ENCODE results near the gene TLL1.

Gene TLL1

GRCh38 chr4:165894159-165894558 is 21.1 kb downstream of the TLL1 start:
- DNase-seq (ENCODE audit: low spot score): no peak

GRCh38 chr4:165905405-165906027 is 32.5 kb downstream of the TLL1 start:
- DNase-seq (ENCODE audit: low spot score): no peak

GRCh38 chr4:165906272-165906671 is 33.2 kb downstream of the TLL1 start:
- DNase-seq (ENCODE audit: low spot score): no peak

GRCh38 chr4:165909947-165910346 is 36.9 kb downstream of the TLL1 start:
- no peak for DNase-seq (ENCODE audit: low spot score)

GRCh38 chr4:165915215-165915614 is 42.2 kb downstream of the TLL1 start:
- no peak for DNase-seq (ENCODE audit: low spot score)

- no peak for DNase-seq (ENCODE audit: low spot score)
Observed at GRCh38 chr4:165921546-165921945, 48.5 kb downstream of the TLL1 start.

- no peak for DNase-seq (ENCODE audit: low spot score)
Observed at GRCh38 chr4:165922747-165923146, 49.7 kb downstream of the TLL1 start.

- no peak for DNase-seq (ENCODE audit: low spot score)
Observed at GRCh38 chr4:165926307-165926706, 53.3 kb downstream of the TLL1 start.

GRCh38 chr4:165927366-165927765 is 54.3 kb downstream of the TLL1 start:
- DNase-seq (ENCODE audit: low spot score): no peak

- DNase-seq (ENCODE audit: low spot score): no peak
Observed at GRCh38 chr4:165927815-165928214, 54.8 kb downstream of the TLL1 start.

GRCh38 chr4:165928601-165929000 is 55.6 kb downstream of the TLL1 start:
- DNase-seq (ENCODE audit: low spot score): no peak

GRCh38 chr4:165929662-165930061 is 56.6 kb downstream of the TLL1 start:
- no peak for DNase-seq (ENCODE audit: low spot score)

GRCh38 chr4:165931741-165932140 is 58.7 kb downstream of the TLL1 start:
- DNase-seq (ENCODE audit: low spot score): no peak

- DNase-seq (ENCODE audit: low spot score): no peak
Observed at GRCh38 chr4:165944900-165945299, 71.9 kb downstream of the TLL1 start.

GRCh38 chr4:165945991-165946390 is 73.0 kb downstream of the TLL1 start:
- DNase-seq (ENCODE audit: low spot score): no peak

GRCh38 chr4:165947019-165947418 is 74.0 kb downstream of the TLL1 start:
- no peak for DNase-seq (ENCODE audit: low spot score)

- peak; percentile 12 for DNase-seq (ENCODE audit: low spot score)
Observed at GRCh38 chr4:165953181-165953580, 80.1 kb downstream of the TLL1 start.

GRCh38 chr4:165963621-165964020 is 90.6 kb downstream of the TLL1 start:
- DNase-seq (ENCODE audit: low spot score): peak; percentile 17

- no peak for DNase-seq (ENCODE audit: low spot score)
Observed at GRCh38 chr4:165964591-165964990, 91.6 kb downstream of the TLL1 start.

- no peak for DNase-seq (ENCODE audit: low spot score)
Observed at GRCh38 chr4:165965503-165965902, 92.5 kb downstream of the TLL1 start.

GRCh38 chr4:165966833-165967232 is 93.8 kb downstream of the TLL1 start:
- DNase-seq (ENCODE audit: low spot score): no peak

GRCh38 chr4:165967486-165967885 is 94.4 kb downstream of the TLL1 start:
- DNase-seq (ENCODE audit: low spot score): no peak

- DNase-seq (ENCODE audit: low spot score): no peak
Observed at GRCh38 chr4:165970703-165971420, 97.8 kb downstream of the TLL1 start.

GRCh38 chr4:165971446-165971845 is 98.4 kb downstream of the TLL1 start:
- no peak for DNase-seq (ENCODE audit: low spot score)
